ENCODE measurements around the gene PDE7B. TPM values are rescaled to one million over a fixed set of nuclear protein-coding genes. Genes with fewer than 3 reads are reported as not detected.

PDE7B gene
- total and polyA plus RNA-seq, 4 donors = 1.0 to 6.9 (median 3.8) TPM

DNA sequence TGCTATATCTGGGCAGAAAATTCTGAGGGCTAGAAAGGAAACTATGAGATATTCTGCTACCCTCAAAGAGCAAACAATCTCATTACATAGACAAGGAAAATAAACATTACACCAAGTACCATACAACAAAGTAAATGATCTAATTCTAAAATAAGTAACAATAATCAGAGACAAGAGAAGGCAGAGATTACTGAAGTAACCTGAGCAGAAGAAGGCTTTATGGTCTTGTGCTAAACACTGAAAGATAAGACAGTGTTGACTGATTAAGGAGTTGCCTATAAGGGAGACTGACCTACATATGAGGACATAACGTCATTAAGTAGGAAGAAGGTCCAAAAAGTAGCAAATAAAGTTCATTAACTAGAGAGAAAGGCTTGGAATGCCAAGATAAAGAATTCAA is 264.4 kb downstream of the PDE7B start:
- Histone ChIP-seq H3K4me1 (ENCODE audit: control insufficient read depth in 1 of 2, insufficient read depth in 2 of 2, low read length in 2 of 2) (no peaks in the 10 kb centered on the region), H3K27ac (ENCODE audit: low read depth in 1 of 2, low read length in 2 of 2) (no peak overlapping the region), H3K36me3 (ENCODE audit: control insufficient read depth in 1 of 2, insufficient read depth in 2 of 2, low read length in 1 of 2) (no peaks in the 10 kb centered on the region), H3K27me3 (ENCODE audit: control insufficient read depth in 1 of 2, insufficient read depth in 2 of 2, low read length in 1 of 2) (no peaks in the 10 kb centered on the region), H3K9me3 (ENCODE audit: control insufficient read depth, low read length) (no peaks in the 10 kb centered on the region), H3K4me3 (ENCODE audit: low read length in 2 of 2) (no peak overlapping the region)
- intact Hi-C loops (cut with DNase I) = no loop called here
- WGBS, 2 donors = 85 to 94% methylated on average over 1 of the region's 1 CpG
- ATAC-seq (ENCODE audit: low FRiP score) (no peak), DNase-seq (no peak)

DNA sequence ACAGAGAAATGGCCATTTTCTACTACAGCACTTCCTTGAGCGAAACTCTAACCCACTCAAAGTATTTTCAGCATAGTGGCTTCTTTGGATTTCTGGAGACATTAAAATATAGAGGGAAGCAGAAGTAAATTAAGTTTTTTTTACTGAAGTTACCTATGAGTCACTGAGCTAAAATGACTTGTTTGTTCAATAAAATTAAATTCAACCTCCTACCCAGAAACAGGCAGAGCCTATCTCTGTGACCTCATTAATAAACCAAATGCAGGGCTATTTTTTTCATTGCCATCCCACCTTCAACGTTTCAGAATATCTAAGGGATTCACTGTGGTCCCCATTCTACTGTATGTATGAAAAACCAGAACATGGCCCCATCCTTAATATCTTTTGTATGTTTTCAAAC is 265.6 kb downstream of the PDE7B start:
- no peak for DNase-seq
- ATAC-seq (ENCODE audit: low FRiP score) = no peak
- Histone ChIP-seq H3K9me3 (ENCODE audit: control insufficient read depth, low read length) (no peaks in the 10 kb centered on the region), H3K4me1 (ENCODE audit: control insufficient read depth in 1 of 2, insufficient read depth in 2 of 2, low read length in 2 of 2) (no peaks in the 10 kb centered on the region), H3K27me3 (ENCODE audit: control insufficient read depth in 1 of 2, insufficient read depth in 2 of 2, low read length in 1 of 2) (no peaks in the 10 kb centered on the region), H3K4me3 (ENCODE audit: low read length in 2 of 2) (no peak overlapping the region), H3K36me3 (ENCODE audit: control insufficient read depth in 1 of 2, insufficient read depth in 2 of 2, low read length in 1 of 2) (no peaks in the 10 kb centered on the region), H3K27ac (ENCODE audit: low read depth in 1 of 2, low read length in 2 of 2) (no peak overlapping the region)
- WGBS, 2 donors = 77 to 79% methylated on average over 2 of the region's 2 CpGs
- intact Hi-C loops (cut with DNase I) = no loop called here

DNA sequence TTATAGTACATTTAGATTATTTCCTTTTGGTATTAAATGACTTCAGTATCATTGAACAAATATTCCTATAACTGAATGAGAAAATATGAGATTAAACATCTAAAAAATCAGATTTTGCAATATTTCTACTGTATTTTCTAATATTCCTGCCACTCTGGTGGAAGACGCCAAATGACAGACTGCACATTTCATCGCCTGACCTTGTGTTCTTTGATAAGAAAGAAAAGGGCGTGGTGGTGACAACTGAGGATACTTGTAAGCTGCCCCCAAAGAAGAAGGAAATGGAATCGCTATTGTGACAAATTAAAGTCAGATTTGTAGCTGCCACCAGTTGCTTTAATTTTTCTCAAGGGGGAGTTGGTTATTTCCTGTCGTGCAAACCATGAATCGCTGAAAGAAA is 267.3 kb downstream of the PDE7B start:
- Histone ChIP-seq H3K4me3 (ENCODE audit: low read length in 2 of 2) (no peak overlapping the region), H3K36me3 (ENCODE audit: control insufficient read depth in 1 of 2, insufficient read depth in 2 of 2, low read length in 1 of 2) (no peaks in the 10 kb centered on the region), H3K27ac (ENCODE audit: low read depth in 1 of 2, low read length in 2 of 2) (no peak overlapping the region), H3K9me3 (ENCODE audit: control insufficient read depth, low read length) (no peaks in the 10 kb centered on the region), H3K27me3 (ENCODE audit: control insufficient read depth in 1 of 2, insufficient read depth in 2 of 2, low read length in 1 of 2) (no peaks in the 10 kb centered on the region), H3K4me1 (ENCODE audit: control insufficient read depth in 1 of 2, insufficient read depth in 2 of 2, low read length in 2 of 2) (no peaks in the 10 kb centered on the region)
- 75 to 83% methylated on average over 6 of the region's 6 CpGs for WGBS, 2 donors
- ATAC-seq (ENCODE audit: low FRiP score) (no peak), DNase-seq (no peak)
- intact Hi-C loops (cut with DNase I) = no loop called here

DNA sequence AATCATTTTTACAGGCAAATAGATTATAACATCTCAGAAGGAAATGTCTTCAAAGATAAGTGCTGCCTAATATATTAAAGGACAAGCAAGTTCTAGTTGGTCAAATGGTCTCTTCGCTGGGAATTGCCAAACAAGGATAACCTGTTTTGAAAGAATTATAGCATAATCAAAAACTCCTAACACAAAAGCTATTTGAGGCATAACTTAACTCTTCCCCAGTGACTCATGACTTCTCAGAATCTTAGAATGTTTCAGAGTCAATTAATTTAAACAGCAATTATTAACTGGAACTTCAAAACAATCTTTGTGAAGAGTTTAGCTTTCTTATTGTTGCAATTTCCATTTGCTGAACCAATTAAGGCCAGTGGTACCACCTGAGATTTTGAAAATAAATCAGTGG is 272.0 kb downstream of the PDE7B start:
- intact Hi-C loops (cut with DNase I) = no loop called here

DNA sequence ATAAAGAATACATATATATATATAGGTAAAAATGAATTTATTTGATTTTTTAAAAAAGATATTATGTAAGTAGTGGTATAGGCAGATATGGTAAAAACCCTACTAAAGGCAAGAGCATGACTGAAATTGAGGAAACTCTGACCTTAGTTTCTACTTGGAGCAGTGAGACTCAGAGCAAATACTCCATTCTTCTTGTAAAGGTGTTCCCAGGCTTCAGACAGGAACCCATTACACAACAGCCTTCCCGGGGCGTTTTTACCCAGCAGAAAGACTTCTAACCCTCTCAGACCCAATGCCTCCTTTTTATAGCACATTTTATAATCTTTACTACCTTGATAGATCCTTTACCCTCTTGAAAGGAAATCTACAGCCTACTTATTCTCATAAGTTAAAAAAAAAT is 274.1 kb downstream of the PDE7B start:
- WGBS, 2 donors = 91 to 98% methylated on average over 2 of the region's 2 CpGs
- no peaks in the 10 kb centered on the region for H3K36me3 ChIP-seq (ENCODE audit: control insufficient read depth in 1 of 2, insufficient read depth in 2 of 2, low read length in 1 of 2)
- DNase-seq (no peak), ATAC-seq (ENCODE audit: low FRiP score) (no peak)
- intact Hi-C loops (cut with DNase I) = no loop called here
- H3K27ac ChIP-seq (ENCODE audit: low read depth in 1 of 2, low read length in 2 of 2) = no peak overlapping the region
- no peaks in the 10 kb centered on the region for H3K4me1 ChIP-seq (ENCODE audit: control insufficient read depth in 1 of 2, insufficient read depth in 2 of 2, low read length in 2 of 2)
- H3K27me3 ChIP-seq (ENCODE audit: control insufficient read depth in 1 of 2, insufficient read depth in 2 of 2, low read length in 1 of 2) = no peaks in the 10 kb centered on the region
- H3K9me3 ChIP-seq (ENCODE audit: control insufficient read depth, low read length) = no peaks in the 10 kb centered on the region
- H3K4me3 ChIP-seq (ENCODE audit: low read length in 2 of 2) = no peak overlapping the region

More for the DNA sequence above, 272.0 kb downstream of the PDE7B start:
- ATAC-seq (ENCODE audit: low FRiP score) (no peak), DNase-seq (no peak)
- Histone ChIP-seq H3K27me3 (ENCODE audit: control insufficient read depth in 1 of 2, insufficient read depth in 2 of 2, low read length in 1 of 2) (no peaks in the 10 kb centered on the region), H3K27ac (ENCODE audit: low read depth in 1 of 2, low read length in 2 of 2) (no peak overlapping the region), H3K4me3 (ENCODE audit: low read length in 2 of 2) (no peak overlapping the region), H3K36me3 (ENCODE audit: control insufficient read depth in 1 of 2, insufficient read depth in 2 of 2, low read length in 1 of 2) (no peaks in the 10 kb centered on the region), H3K4me1 (ENCODE audit: control insufficient read depth in 1 of 2, insufficient read depth in 2 of 2, low read length in 2 of 2) (no peaks in the 10 kb centered on the region), H3K9me3 (ENCODE audit: control insufficient read depth, low read length) (no peaks in the 10 kb centered on the region)
- 69 to 75% methylated on average over 1 of the region's 1 CpG for WGBS, 2 donors

DNA sequence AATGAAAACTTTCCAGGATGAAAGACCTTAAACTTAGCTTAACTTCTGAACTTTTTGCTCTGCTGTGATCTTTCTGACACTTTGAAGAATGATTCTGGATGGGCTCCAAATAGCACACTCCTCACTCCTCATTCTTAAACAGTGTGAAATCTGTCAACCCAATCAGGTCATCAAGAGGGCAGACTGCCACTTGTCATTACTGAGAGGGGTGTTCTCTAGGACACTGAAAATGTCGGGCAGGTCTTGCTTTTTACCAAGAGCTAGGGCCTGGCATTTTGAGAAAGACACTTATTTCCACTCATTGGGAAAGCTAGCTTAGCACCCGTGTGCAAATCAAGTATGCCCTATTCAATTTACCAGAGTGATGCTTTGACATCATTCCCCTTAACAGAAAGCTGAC is 276.4 kb downstream of the PDE7B start:
- H3K4me3 ChIP-seq (ENCODE audit: low read length in 2 of 2) = no peak overlapping the region
- H3K27me3 ChIP-seq (ENCODE audit: control insufficient read depth in 1 of 2, insufficient read depth in 2 of 2, low read length in 1 of 2) = no peaks in the 10 kb centered on the region
- ATAC-seq (ENCODE audit: low FRiP score) (no peak), DNase-seq (no peak)
- no peaks in the 10 kb centered on the region for H3K9me3 ChIP-seq (ENCODE audit: control insufficient read depth, low read length)
- intact Hi-C loops (cut with DNase I) = no loop called here
- H3K36me3 ChIP-seq (ENCODE audit: control insufficient read depth in 1 of 2, insufficient read depth in 2 of 2, low read length in 1 of 2) = no peaks in the 10 kb centered on the region
- H3K27ac ChIP-seq (ENCODE audit: low read depth in 1 of 2, low read length in 2 of 2) = no peak overlapping the region
- WGBS, 2 donors = 31 to 42% methylated on average over 2 of the region's 2 CpGs
- no peaks in the 10 kb centered on the region for H3K4me1 ChIP-seq (ENCODE audit: control insufficient read depth in 1 of 2, insufficient read depth in 2 of 2, low read length in 2 of 2)

DNA sequence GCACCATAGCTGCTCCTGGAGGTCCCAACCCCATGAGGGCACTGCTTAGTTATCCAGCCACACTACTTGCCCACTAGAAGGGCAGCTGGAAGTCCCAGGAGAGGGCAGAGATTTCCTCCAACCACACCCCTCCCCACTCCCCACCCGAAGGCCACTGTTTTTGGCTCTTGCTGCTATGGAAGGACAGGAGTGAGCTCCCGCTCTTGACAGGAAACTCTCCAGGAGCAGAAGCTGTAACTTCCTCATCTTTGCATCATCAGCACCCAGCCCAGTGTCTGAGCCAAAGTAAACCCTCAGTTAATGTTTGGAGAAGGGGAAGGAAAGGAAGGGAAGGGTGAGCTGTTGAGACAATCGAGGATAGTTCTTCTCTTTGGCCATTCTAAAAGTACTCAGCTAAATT is 277.9 kb downstream of the PDE7B start:
- WGBS, 2 donors = 50 to 52% methylated on average over 3 of the region's 3 CpGs
- DNase-seq (no peak), ATAC-seq (ENCODE audit: low FRiP score) (no peak)
- Histone ChIP-seq H3K27me3 (ENCODE audit: control insufficient read depth in 1 of 2, insufficient read depth in 2 of 2, low read length in 1 of 2) (no peaks in the 10 kb centered on the region), H3K9me3 (ENCODE audit: control insufficient read depth, low read length) (no peaks in the 10 kb centered on the region), H3K36me3 (ENCODE audit: control insufficient read depth in 1 of 2, insufficient read depth in 2 of 2, low read length in 1 of 2) (no peaks in the 10 kb centered on the region), H3K4me1 (ENCODE audit: control insufficient read depth in 1 of 2, insufficient read depth in 2 of 2, low read length in 2 of 2) (no peaks in the 10 kb centered on the region), H3K27ac (ENCODE audit: low read depth in 1 of 2, low read length in 2 of 2) (no peak overlapping the region), H3K4me3 (ENCODE audit: low read length in 2 of 2) (no peak overlapping the region)
- intact Hi-C loops (cut with DNase I) = no loop called here

DNA sequence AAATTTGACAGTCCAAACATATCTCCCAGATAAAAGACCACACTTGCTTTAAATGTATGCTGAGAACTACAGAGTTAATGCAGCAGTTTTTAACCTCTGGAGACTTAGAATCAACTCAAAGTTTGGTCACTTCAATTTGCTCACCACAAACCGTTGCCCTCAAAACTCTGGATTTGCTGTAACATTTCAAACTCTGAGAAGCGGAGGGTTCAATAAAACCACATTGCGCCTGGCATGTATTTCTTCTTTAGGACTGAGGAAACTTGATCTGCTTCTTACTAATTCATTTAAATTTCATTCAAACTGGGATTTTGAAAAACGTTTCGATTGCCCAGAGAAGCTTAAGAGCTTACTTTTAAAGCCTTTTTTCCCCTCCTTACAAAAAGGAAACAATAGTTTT is 282.8 kb downstream of the PDE7B start:
- Histone ChIP-seq H3K9me3 (ENCODE audit: control insufficient read depth, low read length) (no peaks in the 10 kb centered on the region), H3K4me1 (ENCODE audit: control insufficient read depth in 1 of 2, insufficient read depth in 2 of 2, low read length in 2 of 2) (no peaks in the 10 kb centered on the region), H3K27ac (ENCODE audit: low read depth in 1 of 2, low read length in 2 of 2) (no peak overlapping the region), H3K36me3 (ENCODE audit: control insufficient read depth in 1 of 2, insufficient read depth in 2 of 2, low read length in 1 of 2) (no peaks in the 10 kb centered on the region), H3K27me3 (ENCODE audit: control insufficient read depth in 1 of 2, insufficient read depth in 2 of 2, low read length in 1 of 2) (no peaks in the 10 kb centered on the region), H3K4me3 (ENCODE audit: low read length in 2 of 2) (no peak overlapping the region)
- WGBS, 2 donors = 76 to 79% methylated on average over 5 of the region's 5 CpGs
- DNase-seq (no peak), ATAC-seq (ENCODE audit: low FRiP score) (no peak)
- intact Hi-C loops (cut with DNase I) = no loop called here

DNA sequence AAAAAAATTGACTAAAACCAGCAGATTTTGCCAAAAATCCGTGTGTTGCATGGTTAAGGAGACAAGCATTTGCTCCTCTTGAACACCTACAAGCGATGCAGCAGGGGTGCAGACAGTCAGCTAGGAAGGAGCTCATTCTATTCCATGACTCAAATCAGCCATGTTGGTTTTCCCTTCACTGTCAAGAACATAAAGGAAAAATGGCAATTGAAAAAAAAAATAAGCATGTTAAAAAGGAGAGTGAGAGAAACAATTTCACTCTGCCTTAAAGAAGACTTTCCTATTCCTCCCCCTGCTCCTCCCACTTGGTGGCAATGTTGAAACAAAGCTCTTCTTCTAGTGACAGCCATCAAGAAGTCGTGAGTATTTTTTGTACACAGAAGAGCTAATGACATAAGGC is 283.2 kb downstream of the PDE7B start:
- Histone ChIP-seq H3K4me1 (ENCODE audit: control insufficient read depth in 1 of 2, insufficient read depth in 2 of 2, low read length in 2 of 2) (no peaks in the 10 kb centered on the region), H3K9me3 (ENCODE audit: control insufficient read depth, low read length) (no peaks in the 10 kb centered on the region), H3K27ac (ENCODE audit: low read depth in 1 of 2, low read length in 2 of 2) (no peak overlapping the region), H3K4me3 (ENCODE audit: low read length in 2 of 2) (no peak overlapping the region), H3K27me3 (ENCODE audit: control insufficient read depth in 1 of 2, insufficient read depth in 2 of 2, low read length in 1 of 2) (no peaks in the 10 kb centered on the region), H3K36me3 (ENCODE audit: control insufficient read depth in 1 of 2, insufficient read depth in 2 of 2, low read length in 1 of 2) (no peaks in the 10 kb centered on the region)
- intact Hi-C loops (cut with DNase I) = no loop called here
- DNase-seq = no peak
- WGBS, 2 donors = 73% methylated on average over 3 of the region's 3 CpGs
- no peak for ATAC-seq (ENCODE audit: low FRiP score)
